GM12864 (cell line): Measurements from ENCODE around the gene PHACTR1.

Source experiments
- DNase-seq: peaks from one replicate; pipeline ENCODE4 v3.0.0-alpha.2; 2011; ENCODE audit warnings: low read depth
- H3K4me3 ChIP-seq: 2 replicates; pipeline ENCODE4 v1.5.1; 2011; ENCODE audit warnings: mild to moderate bottlenecking, low read depth, low read length, control low read depth
- TF ChIP-seq, protein P1 (sequence below): IDR thresholded peaks from 2 replicates; pipeline ENCODE4 v1.5.1; 2011; ENCODE audit warnings: low read depth, mild to moderate bottlenecking, moderate library complexity, low read length, control low read depth, inconsistent platforms; ENCODE audit errors: missing control alignments

Gene PHACTR1

DNA sequence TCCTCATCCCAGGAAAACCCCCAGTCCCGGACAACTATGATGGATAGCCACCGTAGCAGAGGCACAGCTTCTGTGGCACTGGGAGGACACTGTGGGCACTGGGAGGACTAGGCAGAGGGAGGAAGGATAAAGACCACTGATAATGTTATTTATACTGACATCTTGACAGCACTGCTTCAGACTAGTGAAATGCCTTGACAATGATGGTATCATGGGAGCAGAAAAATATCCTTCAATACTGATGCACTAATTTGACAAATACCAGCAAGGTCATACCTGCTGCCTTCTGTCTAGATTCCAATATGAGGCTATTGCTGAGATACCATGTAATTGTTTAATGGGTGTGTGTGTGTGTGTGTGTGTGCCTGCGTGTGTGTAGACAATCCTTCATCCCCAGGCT lies 148.6 kb downstream of the PHACTR1 start:
- TF ChIP-seq, protein P1, sequence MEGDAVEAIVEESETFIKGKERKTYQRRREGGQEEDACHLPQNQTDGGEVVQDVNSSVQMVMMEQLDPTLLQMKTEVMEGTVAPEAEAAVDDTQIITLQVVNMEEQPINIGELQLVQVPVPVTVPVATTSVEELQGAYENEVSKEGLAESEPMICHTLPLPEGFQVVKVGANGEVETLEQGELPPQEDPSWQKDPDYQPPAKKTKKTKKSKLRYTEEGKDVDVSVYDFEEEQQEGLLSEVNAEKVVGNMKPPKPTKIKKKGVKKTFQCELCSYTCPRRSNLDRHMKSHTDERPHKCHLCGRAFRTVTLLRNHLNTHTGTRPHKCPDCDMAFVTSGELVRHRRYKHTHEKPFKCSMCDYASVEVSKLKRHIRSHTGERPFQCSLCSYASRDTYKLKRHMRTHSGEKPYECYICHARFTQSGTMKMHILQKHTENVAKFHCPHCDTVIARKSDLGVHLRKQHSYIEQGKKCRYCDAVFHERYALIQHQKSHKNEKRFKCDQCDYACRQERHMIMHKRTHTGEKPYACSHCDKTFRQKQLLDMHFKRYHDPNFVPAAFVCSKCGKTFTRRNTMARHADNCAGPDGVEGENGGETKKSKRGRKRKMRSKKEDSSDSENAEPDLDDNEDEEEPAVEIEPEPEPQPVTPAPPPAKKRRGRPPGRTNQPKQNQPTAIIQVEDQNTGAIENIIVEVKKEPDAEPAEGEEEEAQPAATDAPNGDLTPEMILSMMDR, result no peak
- no peak overlapping the region for H3K4me3 ChIP-seq
- DNase-seq, result no peak

DNA sequence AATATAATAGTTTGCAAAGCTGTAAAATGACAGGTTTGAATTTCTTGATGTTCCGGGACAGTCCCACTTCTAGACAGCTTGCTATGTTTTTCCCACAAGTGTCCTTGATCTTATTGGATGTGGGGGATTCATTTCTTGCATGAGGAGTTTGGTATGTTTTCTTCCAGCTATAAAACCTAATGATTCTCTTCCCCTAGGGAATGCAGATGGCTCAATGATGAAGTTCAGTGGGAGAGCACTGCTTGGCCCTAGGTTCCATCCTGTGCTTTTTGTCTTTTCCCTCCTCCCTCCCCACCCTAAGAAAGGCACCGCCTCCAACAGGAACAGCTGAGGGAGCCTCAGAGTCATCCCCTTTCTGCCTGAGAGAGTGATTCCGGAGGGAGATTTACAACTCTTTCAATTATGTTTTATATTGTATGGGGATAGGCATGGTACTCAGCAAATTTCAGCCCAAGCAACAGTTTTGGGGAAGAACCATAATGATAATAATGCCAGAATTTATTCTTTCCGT lies 149.2 kb downstream of the PHACTR1 start:
- H3K4me3 ChIP-seq, result no peak overlapping the region
- no peak for DNase-seq
- TF ChIP-seq, protein P1, result no peak

DNA sequence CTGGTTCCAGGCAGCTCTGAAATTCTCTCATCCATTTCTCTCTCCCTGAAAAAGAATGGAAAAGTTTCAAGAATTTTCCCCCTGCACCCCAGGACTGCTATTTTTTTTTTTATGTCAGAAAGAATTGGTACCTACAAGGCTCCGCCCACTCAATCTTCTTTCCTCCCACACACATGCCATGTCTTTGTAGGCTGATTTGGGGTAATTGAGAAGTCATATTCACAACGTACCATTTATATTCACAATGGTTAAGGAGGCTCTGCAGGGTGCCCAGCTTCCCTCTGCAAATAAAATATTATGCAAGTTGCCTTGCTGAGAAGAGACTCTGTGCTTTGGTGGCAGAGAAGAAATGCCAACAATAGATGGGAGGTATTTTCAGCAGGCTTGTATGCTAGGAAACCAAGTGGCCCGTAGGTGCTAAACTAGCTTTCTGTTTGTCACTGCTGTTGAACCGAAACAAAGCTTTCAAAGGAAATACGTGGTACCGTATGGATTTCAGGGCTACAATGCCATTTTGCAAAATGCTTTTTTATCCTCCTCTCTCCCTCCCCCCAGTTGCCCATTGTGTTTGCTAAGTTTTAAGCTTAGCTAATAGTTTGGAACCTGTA lies 150.0 kb downstream of the PHACTR1 start:
- H3K4me3 ChIP-seq, result no peak overlapping the region
- DNase-seq, result no peak
- TF ChIP-seq, protein P1, result no peak

DNA sequence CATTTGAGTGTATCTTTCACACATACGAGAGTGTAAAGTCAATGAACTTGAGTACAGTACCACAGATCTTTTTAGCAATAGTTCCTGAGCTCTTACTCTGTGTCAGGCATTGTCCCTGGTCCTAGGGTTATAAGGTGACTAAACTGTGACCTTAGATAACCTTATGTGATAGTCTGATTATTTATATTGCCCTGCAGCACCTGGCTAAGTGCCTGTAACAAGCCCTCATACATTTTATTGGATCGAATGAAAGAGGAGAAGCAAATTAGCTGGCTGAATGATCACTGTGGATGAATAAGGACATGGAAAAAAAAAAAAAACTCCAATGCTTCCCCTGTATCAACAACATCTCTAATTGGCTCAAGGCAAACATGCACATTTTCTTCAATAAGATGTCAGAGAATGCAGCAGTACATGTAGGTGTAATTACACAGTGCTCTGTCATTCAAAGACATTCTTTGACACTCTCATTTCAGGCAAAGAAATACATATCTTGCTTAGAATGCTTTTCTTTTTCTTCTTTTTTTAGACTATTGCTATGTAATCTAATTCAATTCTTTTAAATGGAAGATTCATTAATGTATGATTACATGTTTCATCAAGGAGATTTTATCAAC lies 153.4 kb downstream of the PHACTR1 start:
- TF ChIP-seq, protein P1, result no peak
- no peak for DNase-seq

DNA sequence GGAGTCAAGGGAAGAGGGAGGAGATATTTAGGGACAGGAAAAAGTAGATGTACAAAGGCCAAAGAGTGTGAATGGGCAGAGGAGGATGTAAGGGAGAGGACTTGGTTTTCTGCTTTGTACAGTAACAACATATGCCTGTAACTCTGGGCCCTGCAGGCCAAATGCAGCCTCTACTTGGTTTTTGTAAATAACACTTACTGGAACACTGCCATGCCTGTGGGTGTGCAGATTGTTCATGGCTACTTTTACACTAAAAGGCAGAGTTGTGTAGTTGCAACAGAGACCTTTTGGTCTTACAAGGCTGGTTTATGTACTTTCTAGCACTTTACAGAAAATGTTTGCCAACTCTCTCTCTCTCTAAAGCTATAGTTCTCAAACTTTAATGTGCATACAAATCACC lies 157.1 kb downstream of the PHACTR1 start:
- H3K4me3 ChIP-seq, result no peak overlapping the region
- no peak for DNase-seq
- TF ChIP-seq, protein P1, result no peak

More for the DNA sequence above, 153.4 kb downstream of the PHACTR1 start:
- no peak overlapping the region for H3K4me3 ChIP-seq

DNA sequence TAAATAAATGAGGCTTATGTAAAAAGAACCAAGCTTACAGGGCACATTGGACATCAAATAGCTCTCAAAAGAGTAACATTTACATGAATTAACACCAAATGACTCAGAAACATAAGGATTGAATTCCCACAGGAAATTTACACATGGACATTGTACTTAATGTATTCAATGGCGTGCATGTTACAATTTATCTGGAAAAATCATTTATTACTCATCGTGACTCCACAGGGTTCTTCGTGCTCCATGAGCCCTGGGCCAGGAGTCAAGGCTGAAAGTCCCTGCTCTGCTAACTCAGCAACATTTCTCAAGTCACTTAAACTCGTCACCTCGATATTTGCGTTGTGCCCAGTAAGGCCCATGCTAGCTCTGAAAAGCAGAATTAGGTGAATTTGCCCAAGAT lies 158.5 kb downstream of the PHACTR1 start:
- no peak for DNase-seq
- H3K4me3 ChIP-seq, result no peak overlapping the region
- TF ChIP-seq, protein P1, result no peak

DNA sequence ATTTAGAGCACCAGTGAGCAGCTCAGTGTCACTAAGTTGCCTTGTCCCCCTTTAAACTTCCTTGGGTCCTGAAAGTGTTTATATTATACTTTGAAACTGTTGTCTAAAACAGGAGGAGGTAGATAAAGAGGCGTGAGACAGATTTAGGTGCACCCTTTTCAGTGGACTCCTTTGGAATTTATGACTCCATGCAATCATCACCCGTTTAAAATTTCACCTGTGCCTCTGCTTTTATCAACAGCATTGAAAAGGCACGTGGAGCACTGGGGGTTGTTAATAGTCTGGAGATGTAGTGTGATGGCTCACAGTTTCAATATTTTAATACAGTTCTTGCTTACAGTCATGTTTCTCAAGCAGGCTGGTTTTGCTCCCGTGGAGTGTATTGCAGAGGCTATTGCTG lies 162.2 kb downstream of the PHACTR1 start:
- no peak overlapping the region for H3K4me3 ChIP-seq
- TF ChIP-seq, protein P1, result no peak

More for the DNA sequence above, 162.2 kb downstream of the PHACTR1 start:
- DNase-seq, result no peak
